HepG2 (cell line): ENCODE results near the gene GMFB. TPM values are rescaled to one million over a fixed set of nuclear protein-coding genes. Genes with fewer than 3 reads are reported as not detected.

Source experiments
- ARNTL ChIP-seq: sonication (generic); formaldehyde crosslinking; IDR thresholded peaks from 2 replicates; pipeline ENCODE4 v1.4.0; 2020; ENCODE audit warnings: mild to moderate bottlenecking, missing genetic modification reagents
- FOXP1 ChIP-seq, 2 experiments: fragments of 450-650 bp in 1 of 2; IDR thresholded peaks; 2 replicates each; pipeline ENCODE4 v1.6.1; 2017 to 2018; ENCODE audit warnings: antibody characterized with exemption in 1 of 2
- HMG20A ChIP-seq: IDR thresholded peaks from 2 replicates; pipeline ENCODE4 v1.6.1; 2016; ENCODE audit warnings: borderline replicate concordance
- MAFF ChIP-seq: IDR thresholded peaks from 2 replicates; pipeline ENCODE4 v1.6.1; 2011; ENCODE audit warnings: low read depth, low read length, improper control_type of control experiment
- MIER3 ChIP-seq: IDR thresholded peaks from 2 replicates; pipeline ENCODE4 v1.6.1; 2016; ENCODE audit warnings: missing compliant biosample characterization, borderline replicate concordance
- NCOA2 ChIP-seq: sonication (generic); formaldehyde crosslinking; IDR thresholded peaks from 2 replicates; pipeline ENCODE4 v1.8.0; 2022; ENCODE audit warnings: inconsistent platforms
- PPARG ChIP-seq: conservative IDR thresholded peaks from 2 replicates; pipeline ENCODE4 v1.6.1; 2016; ENCODE audit warnings: missing biosample characterization, missing genetic modification reagents
- REPIN1 ChIP-seq: sonication (generic); formaldehyde crosslinking; IDR thresholded peaks from 2 replicates; pipeline ENCODE4 v1.8.0; 2022; ENCODE audit warnings: missing genetic modification reagents, low read depth, mild to moderate bottlenecking, borderline replicate concordance
- SOX5 ChIP-seq: IDR thresholded peaks from 2 replicates; pipeline ENCODE4 v1.6.1; 2016; ENCODE audit warnings: borderline replicate concordance
- SRY ChIP-seq: sonication (generic); formaldehyde crosslinking; IDR thresholded peaks from 2 replicates; pipeline ENCODE4 v1.8.0; 2022; ENCODE audit warnings: mild to moderate bottlenecking, missing genetic modification reagents
- TCF7L2 ChIP-seq: IDR thresholded peaks from 2 replicates; pipeline ENCODE4 v1.6.1; 2011; ENCODE audit warnings: mild to moderate bottlenecking, low read depth, low read length, moderate library complexity
- ZNF264 ChIP-seq: sonication (generic); formaldehyde crosslinking; IDR thresholded peaks from 2 replicates; pipeline ENCODE4 v1.4.0; 2020; ENCODE audit warnings: missing genetic modification reagents
- ZSCAN20 ChIP-seq: sonication (generic); formaldehyde crosslinking; IDR thresholded peaks from 2 replicates; pipeline ENCODE4 v1.4.0; 2020; ENCODE audit warnings: missing genetic modification reagents, mild to moderate bottlenecking, borderline replicate concordance
- ZSCAN22 ChIP-seq: sonication (generic); formaldehyde crosslinking; IDR thresholded peaks from 2 replicates; pipeline ENCODE4 v1.4.0; 2020; ENCODE audit warnings: mild to moderate bottlenecking, missing genetic modification reagents
- ZSCAN31 ChIP-seq: sonication (generic); formaldehyde crosslinking; IDR thresholded peaks from 2 replicates; pipeline ENCODE4 v1.5.0; 2020; ENCODE audit warnings: low read depth, mild to moderate bottlenecking, missing genetic modification reagents
- polyA plus RNA-seq, 8 experiments: library from polyadenylated mRNA; depleted of rRNA in 3 of 8; stranded (reverse) in 7 of 8; unstranded in 1 of 8; fragments of >200 nt; fragmentation: Illumina TruSeq in 4 of 8; extraction: Trizol in 4 of 8; gene quantifications; 2 replicates each; pipeline versions ENCODE4 v1.2.1 to v1.2.3, GENCODE V29; 2011 to 2016; ENCODE audit warnings: low read depth in 4 of 8, missing spikeins in 1 of 8, mixed read lengths in 1 of 8; ENCODE audit not compliant: insufficient read depth in 1 of 8
- total RNA-seq, 5 experiments: library from RNA; depleted of rRNA; stranded (reverse); fragments of >200 nt; fragmentation: Illumina TruSeq; extraction: Trizol; gene quantifications; 2 replicates each; pipeline ENCODE4 v1.2.3, GENCODE V29; 2016; ENCODE audit warnings: low read depth in 1 of 5
- TF ChIP-seq, protein P1 (sequence below): IDR thresholded peaks from 2 replicates; pipeline ENCODE4 v1.6.1; 2016; ENCODE audit warnings: missing compliant biosample characterization, missing genetic modification reagents, borderline replicate concordance
- TF ChIP-seq, protein P2 (sequence below): sonication (generic); formaldehyde crosslinking; IDR thresholded peaks from 2 replicates; pipeline ENCODE4 v1.4.0; 2020; ENCODE audit warnings: missing genetic modification reagents
- TF ChIP-seq, protein P3 (sequence below): sonication (generic); formaldehyde crosslinking; IDR thresholded peaks from 2 replicates; pipeline ENCODE4 v1.4.0; 2020; ENCODE audit warnings: missing genetic modification reagents, borderline replicate concordance
- TF ChIP-seq, protein P4 (sequence below): sonication (generic); formaldehyde crosslinking; IDR thresholded peaks from 2 replicates; pipeline ENCODE4 v1.4.0; 2020; ENCODE audit warnings: missing genetic modification reagents

The GMFB gene
- total and polyA plus RNA-seq, 2 of the 13 experiments (the other 11 are each of a cell fraction or from before 2014, with no cell fraction given): 17.3 to 68.2 TPM

DNA sequence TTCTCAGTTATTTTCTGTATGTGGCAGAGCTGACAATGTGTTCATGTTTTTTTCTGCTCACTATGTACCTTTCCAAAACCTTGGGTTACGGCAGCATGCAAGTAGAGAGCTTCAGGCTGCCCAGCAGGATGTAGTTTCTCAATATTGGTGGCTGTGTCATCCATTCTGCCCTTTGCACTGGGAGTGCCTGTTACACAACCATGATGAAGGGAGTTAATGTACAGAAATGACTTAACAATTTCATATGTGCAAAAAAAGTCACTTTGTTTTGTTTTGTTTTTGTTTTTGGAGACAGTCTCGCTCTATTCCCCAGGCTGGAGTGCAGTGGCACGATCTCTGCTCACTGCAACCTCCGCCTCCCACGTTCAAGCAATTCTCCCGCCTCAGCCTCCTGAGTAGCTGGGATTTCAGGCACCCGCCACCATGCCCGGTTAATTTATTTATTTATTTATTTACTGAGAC, 41.5 kb downstream of the GMFB start (continued):
- TF ChIP-seq, protein P1, sequence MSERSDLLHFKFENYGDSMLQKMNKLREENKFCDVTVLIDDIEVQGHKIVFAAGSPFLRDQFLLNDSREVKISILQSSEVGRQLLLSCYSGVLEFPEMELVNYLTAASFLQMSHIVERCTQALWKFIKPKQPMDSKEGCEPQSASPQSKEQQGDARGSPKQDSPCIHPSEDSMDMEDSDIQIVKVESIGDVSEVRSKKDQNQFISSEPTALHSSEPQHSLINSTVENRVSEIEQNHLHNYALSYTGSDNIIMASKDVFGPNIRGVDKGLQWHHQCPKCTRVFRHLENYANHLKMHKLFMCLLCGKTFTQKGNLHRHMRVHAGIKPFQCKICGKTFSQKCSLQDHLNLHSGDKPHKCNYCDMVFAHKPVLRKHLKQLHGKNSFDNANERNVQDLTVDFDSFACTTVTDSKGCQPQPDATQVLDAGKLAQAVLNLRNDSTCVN (CRISPR knock-in tag): no peak
- TF ChIP-seq ZSCAN20 (CRISPR knock-in tag) (no peak), TCF7L2 (no peak), ZNF264 (CRISPR knock-in tag) (peak; percentile 72; the same call in 1 of the 2 replicates), FOXP1 (IDR thresholded peaks at IDR 0.05) (no peak), FOXP1 (CRISPR knock-in tag; IDR thresholded peaks at IDR 0.05) (peak; percentile 77), SOX5 (peak; percentile 89), REPIN1 (CRISPR knock-in tag) (no peak), ZSCAN31 (CRISPR knock-in tag) (0 out of 2 replicates have a peak, but pooled peaks have one; percentile 46), SRY (CRISPR knock-in tag) (no peak), HMG20A (CRISPR knock-in tag) (peak; percentile 85; the same call in 1 of the 2 replicates), ARNTL (peak; percentile 41; the same call in 1 of the 2 replicates), ZSCAN22 (no peak), NCOA2 (peak; percentile 91), MAFF (peak; percentile 64; the same call in 1 of the 2 replicates), MIER3 (peak; percentile 92; the same call in 1 of the 2 replicates), PPARG (CRISPR knock-in tag) (peak; percentile 62)
- TF ChIP-seq, protein P2, sequence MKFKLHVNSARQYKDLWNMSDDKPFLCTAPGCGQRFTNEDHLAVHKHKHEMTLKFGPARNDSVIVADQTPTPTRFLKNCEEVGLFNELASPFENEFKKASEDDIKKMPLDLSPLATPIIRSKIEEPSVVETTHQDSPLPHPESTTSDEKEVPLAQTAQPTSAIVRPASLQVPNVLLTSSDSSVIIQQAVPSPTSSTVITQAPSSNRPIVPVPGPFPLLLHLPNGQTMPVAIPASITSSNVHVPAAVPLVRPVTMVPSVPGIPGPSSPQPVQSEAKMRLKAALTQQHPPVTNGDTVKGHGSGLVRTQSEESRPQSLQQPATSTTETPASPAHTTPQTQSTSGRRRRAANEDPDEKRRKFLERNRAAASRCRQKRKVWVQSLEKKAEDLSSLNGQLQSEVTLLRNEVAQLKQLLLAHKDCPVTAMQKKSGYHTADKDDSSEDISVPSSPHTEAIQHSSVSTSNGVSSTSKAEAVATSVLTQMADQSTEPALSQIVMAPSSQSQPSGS: peak; percentile 84; the same call in 1 of the 2 replicates
- TF ChIP-seq, protein P3, sequence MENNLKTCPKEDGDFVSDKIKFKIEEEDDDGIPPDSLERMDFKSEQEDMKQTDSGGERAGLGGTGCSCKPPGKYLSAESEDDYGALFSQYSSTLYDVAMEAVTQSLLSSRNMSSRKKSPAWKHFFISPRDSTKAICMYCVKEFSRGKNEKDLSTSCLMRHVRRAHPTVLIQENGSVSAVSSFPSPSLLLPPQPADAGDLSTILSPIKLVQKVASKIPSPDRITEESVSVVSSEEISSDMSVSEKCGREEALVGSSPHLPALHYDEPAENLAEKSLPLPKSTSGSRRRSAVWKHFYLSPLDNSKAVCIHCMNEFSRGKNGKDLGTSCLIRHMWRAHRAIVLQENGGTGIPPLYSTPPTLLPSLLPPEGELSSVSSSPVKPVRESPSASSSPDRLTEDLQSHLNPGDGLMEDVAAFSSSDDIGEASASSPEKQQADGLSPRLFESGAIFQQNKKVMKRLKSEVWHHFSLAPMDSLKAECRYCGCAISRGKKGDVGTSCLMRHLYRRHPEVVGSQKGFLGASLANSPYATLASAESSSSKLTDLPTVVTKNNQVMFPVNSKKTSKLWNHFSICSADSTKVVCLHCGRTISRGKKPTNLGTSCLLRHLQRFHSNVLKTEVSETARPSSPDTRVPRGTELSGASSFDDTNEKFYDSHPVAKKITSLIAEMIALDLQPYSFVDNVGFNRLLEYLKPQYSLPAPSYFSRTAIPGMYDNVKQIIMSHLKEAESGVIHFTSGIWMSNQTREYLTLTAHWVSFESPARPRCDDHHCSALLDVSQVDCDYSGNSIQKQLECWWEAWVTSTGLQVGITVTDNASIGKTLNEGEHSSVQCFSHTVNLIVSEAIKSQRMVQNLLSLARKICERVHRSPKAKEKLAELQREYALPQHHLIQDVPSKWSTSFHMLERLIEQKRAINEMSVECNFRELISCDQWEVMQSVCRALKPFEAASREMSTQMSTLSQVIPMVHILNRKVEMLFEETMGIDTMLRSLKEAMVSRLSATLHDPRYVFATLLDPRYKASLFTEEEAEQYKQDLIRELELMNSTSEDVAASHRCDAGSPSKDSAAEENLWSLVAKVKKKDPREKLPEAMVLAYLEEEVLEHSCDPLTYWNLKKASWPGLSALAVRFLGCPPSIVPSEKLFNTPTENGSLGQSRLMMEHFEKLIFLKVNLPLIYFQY (CRISPR knock-in tag): peak; percentile 29; the same call in 1 of the 2 replicates
- TF ChIP-seq, protein P4, sequence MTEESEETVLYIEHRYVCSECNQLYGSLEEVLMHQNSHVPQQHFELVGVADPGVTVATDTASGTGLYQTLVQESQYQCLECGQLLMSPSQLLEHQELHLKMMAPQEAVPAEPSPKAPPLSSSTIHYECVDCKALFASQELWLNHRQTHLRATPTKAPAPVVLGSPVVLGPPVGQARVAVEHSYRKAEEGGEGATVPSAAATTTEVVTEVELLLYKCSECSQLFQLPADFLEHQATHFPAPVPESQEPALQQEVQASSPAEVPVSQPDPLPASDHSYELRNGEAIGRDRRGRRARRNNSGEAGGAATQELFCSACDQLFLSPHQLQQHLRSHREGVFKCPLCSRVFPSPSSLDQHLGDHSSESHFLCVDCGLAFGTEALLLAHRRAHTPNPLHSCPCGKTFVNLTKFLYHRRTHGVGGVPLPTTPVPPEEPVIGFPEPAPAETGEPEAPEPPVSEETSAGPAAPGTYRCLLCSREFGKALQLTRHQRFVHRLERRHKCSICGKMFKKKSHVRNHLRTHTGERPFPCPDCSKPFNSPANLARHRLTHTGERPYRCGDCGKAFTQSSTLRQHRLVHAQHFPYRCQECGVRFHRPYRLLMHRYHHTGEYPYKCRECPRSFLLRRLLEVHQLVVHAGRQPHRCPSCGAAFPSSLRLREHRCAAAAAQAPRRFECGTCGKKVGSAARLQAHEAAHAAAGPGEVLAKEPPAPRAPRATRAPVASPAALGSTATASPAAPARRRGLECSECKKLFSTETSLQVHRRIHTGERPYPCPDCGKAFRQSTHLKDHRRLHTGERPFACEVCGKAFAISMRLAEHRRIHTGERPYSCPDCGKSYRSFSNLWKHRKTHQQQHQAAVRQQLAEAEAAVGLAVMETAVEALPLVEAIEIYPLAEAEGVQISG (CRISPR knock-in tag): peak; percentile 62
